Bone marrow (tissue), 2 donors: ENCODE data around the gene HS3ST1.

Source experiments
- DNase-seq, 2 donors: peaks; one replicate each; lab custom pipeline; 2025; lab: John Stamatoyannopoulos, UW

Gene HS3ST1

DNA sequence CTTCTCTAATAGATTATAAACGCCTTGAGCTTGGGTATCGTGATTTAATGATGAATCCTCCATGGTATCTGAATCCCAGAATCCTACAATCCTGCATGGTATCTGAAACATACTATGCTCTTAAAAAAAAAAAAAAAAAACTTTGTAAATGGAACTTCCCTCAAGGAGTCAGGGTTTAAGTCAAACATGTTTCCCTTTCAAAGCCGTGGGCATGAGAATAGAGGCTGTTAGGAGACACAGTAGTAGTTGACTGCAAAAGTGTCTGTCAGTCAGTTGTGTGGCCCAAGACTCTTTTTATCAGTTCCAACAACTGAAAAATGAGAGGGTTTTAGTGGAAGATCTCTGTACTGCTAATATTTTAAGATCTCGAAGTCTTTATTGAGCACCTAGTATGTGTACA is 2.4 kb upstream of the HS3ST1 start:
- no peak for DNase-seq

DNA sequence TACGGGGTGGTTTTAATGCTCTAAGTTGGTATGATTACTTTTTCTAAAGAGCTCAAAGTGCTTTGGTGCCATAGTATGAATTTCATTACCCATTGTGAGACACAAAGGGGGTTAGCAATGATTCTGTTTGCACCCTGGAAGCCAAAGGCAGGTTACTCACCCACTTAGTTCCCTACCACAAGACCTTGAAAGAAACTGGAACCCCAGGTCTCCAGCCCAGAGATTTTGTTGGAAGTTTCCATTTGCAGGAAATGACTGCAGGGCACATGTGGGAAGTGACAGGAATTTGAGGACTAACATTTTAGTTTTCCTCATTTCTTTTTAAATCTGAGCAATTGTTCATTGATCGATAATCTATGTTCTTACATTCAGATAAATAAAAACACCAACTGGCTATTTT is 1.8 kb upstream of the HS3ST1 start:
- DNase-seq, result no peak

DNA sequence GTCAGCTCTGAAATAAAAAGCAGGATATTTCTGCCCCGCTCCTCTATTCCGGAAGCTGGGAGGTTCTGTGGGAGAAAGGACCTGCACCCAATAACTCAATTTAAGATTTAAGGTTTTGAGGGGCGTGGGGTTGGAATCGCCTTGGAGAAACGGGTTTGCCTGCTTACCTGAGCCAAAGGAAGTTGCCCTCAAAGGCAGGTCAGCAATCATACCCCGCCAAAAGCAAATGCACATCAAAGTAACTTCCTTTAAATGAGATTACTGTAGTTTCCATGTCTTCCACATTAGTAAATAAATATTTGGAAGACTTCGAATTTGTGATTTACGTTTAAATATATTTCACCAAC is 978 bp upstream of the HS3ST1 start:
- DNase-seq, result no peak

DNA sequence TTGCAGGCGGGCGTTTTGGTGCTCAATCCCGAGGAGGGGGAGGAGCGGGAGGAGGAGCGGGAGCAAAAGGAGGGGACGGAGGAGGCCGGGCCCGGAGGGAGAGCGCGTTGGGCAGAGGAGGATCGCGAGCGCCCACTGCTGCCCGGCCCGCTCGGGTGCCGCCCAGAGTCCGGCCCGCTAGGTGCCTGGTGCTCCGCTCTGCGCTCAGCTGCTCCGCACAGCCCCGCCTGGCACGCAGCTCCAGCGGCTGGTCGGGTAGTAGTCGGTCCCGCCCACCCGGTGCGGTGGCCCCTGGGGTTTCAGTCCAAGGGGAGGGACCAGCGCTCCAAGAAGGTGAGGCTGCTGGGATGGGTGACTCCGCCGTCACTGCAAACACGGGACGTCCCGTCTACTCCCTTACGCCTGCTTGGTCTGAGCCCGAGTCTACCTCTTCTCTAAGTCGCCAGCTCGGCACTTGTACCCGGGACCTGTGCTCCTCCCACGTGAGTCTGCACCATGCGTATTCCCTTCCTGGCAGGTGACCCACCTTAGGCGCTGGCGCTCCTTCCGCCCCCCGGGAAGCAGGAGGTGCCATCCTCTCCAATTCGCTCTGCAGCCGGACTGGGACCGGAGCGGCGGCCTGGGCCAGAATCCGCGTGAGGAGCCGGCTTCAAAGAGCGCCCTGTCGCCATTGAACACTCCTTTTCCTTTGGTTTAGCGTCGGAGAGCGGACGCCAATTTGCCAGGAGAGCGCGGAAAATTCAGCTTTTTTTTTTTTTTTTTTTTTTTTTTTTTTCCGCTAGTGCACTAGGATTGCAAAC is 405 bp upstream of the HS3ST1 start:
- DNase-seq, result peak in 1 of 2 donors; percentile 65

DNA sequence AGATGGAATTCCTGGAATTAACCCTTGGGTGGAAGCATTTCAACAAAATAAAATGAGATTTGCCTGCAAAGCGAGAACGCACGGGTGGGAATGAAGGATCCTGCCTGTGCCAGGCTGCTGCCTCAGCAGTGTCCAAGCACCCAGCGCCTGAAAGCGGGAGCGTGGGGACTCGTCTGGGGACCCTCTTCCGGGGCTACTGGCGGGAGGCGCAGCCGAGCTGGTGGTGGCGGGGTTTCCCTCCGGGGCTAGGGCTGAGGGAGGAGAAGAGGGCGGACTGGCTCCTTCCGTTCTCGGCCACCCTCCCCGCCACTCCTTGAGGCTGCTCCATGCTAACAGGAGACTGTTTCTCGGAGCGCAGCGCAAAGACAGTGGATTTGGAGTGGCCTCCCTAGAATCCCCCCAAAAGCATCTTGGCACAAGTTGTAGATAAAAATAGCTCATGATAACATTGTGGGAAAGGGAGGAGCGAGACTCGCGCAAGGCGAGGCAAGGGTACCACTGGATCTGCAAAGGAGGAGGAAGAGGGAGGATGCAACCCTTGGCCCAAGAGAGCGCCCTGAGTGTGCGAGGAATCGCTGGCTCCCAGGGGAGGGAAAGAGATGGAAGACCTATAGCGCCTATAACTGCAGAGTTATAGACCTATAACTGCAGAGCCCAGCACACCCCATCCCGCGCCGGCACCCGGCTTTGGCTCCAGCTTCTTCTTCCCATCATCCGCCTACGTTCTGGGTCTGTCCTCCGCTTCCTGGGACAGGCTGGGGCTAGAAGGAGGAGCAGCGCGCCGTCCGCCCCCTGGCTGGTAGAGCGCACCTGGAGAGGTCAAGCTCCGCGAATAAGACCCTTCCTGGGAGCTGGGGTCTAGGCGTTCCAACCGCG is 1.3 kb downstream of the HS3ST1 start:
- DNase-seq, result no peak

DNA sequence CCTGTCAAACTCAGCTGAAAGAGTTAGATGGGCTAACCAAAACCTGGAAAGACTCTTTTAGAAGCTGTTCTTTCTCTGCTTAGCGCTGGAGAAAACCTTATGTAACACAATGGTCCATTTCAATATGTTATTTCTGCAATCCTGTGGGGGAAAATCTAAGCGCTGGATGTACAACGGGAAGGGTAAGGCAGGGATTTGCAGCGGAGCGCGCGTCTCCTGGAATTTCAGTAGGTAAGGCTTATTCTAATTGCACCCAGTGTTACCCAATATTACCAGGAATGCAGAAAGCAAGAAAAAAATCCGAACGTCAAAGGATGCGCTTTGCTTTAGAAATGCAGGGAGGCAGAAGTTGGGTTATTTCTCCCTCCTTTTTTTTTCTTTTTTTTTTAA is 2.0 kb downstream of the HS3ST1 start:
- no peak for DNase-seq

DNA sequence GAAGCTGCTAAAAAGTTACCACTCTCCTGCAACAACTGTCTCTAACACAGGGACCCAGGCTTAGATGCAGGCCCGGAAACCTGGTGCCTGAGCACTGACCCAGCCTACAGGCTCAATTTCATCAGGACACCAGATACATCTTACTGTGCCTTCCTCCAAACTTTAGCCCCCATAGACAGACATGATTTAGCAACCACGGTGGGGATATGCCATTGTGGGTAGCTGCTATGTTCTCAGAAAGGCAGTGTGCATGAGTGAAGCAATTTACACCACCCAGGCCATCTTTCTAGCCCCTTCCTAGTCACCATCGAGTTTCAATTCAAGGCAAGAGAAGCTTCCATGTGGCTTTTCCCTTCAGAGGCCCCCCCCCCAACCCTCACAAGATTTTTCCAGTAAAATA is 2.7 kb downstream of the HS3ST1 start:
- DNase-seq, result no peak

DNA sequence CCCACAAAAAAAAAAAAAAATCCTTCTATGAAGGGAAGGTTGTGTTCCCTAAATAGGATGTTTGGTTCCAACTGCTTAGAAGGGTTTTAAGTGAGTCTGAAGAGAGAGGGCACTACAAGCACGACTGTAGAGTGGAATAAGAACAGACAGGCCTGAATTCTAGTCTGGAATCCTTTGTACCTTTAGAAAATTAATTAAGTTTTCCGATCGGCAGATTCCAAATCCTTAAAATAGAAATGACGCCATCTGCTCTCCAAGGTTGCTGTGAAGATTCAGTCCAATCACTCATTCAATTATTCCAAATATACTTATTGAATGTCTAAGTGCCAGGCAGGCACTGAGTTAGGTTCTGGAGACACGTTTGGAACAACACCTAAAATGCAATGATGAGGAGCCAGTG is 3.8 kb downstream of the HS3ST1 start:
- DNase-seq, result no peak

DNA sequence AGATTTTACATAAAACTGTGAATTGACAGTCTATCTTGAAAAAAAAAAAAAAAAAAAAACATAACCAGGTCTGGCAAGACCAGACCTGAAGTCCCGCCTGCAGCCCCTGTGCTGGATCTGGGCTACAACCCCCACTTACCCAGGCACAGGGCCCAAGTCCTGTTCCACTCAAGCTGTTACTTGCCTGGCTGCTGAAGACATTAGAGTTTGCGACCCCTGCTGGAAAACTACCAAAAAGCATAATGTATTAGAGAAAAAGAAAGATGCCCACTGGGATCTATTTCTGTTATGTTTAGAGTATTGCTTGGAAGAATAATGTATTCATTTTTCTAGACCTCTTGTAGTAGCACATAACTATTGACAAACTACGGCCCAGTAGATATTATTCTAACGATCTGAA is 4.7 kb downstream of the HS3ST1 start:
- no peak for DNase-seq

DNA sequence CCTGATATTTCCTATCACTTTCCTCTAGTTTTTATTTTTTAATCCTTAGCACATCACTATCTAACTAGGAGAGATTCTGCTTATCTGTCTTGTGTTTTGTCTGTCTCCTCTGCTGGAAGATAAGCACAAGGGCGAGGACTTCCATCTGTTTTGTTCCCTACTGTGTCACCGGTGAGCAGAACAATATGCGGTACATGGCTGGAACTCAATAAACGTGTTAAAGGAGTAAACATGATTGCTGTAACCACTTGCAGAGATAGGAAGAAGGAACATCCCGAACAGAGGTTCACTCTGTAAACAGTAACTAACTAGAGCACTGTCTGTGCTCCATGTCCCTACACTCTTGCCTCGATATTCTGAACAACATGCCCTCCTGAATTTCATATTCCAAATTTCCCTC is 5.2 kb downstream of the HS3ST1 start:
- no peak for DNase-seq

DNA sequence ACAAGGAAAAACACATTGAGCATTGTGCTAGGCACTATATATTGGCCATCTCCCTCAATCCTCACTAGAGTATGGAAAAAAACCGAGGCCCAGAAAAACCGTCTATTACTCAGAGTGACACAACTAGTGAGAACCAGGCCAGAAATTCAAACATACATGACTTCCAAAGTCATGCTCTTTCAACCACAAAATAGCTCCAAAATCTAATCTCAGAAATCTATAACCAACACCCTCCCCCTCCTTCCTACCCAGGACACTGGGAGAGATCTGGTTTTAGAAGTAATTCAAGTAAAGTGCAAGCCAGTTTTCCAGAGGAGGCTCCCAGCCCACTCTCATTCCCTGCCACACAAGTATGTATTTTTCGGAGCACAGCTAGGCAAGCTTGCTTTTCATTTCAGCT is 7.6 kb downstream of the HS3ST1 start:
- no peak for DNase-seq

DNA sequence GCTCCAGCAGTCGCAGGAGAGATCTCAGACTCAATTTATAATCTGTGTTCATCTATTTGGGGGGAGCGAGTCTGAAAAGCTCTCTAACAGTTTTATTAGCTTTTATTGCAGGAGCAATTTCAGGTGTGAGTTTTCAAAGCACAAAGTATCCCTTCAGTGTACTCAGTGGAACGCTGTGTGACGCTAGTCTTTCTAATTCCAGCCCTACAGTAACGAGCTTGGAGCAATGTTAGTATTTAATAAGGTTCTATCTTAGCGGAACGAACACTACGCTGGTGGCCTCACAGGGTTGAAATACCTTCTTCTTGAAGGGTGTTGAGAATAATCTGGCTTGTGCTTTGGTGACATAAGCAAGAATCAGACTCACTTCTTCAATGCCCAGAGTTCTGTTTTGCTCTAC is 8.4 kb downstream of the HS3ST1 start:
- DNase-seq, result no peak

DNA sequence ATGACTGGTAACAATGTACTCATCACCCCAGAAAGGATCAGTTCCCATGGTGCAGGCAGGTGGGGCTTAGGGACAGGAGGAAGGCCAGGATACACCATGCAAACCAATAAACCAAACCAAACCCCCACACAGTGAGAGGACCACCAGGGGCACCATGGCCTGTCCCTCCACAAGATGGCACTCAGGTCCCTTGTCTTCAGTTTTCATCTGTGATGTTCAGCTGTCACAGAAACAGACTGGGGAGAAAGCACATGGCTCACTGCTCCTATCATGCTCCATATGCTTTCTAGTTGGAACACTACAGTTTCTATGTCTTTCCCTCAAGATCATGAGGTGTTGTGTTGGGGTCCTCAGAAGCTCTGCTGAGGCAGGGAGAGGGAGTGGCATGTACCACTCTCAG is 10.1 kb downstream of the HS3ST1 start:
- no peak for DNase-seq

DNA sequence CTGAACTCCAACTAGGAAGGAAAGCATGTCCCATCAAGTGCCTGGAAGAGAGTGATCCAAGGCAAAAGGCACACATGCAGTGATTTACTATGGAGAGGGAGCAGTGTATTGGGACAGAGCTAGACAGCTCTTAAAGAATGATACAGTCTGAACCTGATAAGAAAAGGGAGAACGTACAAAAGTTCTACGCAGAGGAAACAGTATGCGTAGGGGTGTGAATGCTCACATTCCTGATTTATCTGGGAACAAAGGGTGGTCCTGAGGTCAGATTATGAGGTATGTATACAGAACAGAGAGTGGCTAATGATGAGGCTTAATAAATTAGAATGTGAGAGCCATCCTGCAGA is 12.0 kb downstream of the HS3ST1 start:
- no peak for DNase-seq

DNA sequence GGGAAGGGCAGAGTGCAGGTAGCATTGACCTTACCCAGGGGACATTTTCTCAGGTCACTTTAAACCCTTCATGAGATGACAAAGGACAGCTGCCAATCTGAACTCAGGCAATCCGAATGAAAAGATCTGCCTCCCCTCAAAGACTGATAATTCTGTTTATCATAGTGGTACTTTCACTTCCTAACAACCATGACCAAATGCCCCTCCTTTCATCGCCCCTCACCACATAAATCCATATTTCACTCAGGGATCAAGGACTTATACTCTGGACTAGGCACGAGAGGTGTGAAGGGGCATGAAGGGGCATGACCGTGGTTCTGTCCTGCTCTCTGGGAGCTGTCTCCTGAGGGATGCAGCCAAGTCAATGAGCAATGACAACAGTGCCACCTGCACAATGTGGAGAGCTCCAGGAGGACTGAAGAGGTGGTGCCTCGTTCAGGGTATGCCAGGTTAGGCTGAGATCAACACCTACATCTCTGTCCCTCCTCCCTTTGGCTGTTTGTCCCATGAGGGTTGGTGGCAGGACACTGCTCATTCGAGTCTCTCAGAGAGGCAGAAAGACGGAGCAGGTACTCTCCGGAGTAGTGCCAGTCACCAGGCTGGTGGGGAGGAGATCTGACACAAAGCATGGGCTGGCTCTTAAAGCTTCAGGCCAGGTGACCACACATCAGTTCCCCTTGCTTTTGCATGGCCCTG is 12.5 kb downstream of the HS3ST1 start:
- DNase-seq, result no peak

DNA sequence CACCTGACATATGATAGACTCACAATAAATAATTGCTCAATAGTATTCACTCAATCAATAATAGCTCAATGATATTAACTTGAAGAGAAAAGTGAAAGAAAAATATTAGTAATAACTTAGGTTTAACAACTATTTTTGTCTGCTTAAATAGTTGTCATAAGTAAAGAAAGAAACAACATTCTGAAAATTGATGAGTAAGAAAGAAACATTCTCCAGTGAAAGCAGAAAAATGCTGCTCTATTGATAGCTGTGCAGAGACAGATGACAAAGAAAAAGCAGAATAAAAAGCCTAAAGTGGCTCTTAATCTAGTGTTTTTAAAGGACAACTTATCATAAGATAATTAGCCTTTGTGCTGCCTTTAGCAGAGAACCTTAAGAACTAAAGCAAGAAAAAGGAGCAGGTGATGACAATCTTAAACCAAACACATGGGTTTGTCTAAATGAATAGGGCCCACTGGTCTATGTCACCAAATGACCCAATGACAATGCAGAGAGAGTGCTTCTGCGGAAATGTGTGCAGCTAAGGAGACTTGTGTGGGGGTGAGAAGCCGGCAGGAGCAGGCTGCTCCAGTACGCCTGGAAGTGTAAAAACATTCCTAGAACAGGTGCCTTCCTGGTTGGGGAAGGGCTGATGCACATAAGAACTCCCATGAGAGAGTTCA is 13.2 kb downstream of the HS3ST1 start:
- DNase-seq, result no peak

DNA sequence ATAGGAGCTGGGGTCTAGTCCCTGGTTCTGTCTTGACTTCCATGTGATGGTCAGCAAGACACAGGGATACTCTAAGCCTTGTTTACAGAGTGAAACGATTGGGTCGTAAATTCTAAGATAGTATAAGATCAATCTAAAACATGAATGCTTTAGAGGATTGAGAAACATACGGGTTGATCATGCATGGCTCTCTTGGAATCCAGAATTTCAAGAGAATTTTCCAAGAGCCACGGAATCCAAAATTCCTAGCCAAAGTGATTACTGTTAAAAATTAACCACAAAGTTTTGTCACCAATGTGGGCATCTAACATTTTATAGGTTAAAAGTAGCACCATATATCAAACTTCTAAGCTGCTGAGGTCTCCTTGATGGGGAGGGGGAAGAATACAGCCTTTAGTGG is 16.5 kb downstream of the HS3ST1 start:
- no peak for DNase-seq

DNA sequence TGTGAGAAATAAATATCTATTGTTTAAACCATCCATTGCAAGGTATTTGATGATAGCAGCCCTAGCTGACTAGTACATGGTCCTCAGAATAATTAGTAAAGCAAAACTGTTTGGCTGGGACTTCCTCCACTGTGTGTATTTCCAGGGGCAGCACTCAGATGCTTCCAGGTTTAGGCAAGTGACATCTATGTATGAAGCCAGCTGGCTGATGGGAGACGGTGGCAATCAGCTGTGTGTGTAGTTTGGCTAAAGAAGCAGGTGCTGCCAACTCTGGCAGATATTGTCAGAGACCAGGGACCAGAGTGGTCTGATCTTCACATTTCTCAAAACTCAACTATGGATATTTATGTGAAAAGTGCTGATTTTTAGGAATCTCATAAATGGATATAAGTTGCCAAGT is 19.1 kb downstream of the HS3ST1 start:
- DNase-seq, result no peak

DNA sequence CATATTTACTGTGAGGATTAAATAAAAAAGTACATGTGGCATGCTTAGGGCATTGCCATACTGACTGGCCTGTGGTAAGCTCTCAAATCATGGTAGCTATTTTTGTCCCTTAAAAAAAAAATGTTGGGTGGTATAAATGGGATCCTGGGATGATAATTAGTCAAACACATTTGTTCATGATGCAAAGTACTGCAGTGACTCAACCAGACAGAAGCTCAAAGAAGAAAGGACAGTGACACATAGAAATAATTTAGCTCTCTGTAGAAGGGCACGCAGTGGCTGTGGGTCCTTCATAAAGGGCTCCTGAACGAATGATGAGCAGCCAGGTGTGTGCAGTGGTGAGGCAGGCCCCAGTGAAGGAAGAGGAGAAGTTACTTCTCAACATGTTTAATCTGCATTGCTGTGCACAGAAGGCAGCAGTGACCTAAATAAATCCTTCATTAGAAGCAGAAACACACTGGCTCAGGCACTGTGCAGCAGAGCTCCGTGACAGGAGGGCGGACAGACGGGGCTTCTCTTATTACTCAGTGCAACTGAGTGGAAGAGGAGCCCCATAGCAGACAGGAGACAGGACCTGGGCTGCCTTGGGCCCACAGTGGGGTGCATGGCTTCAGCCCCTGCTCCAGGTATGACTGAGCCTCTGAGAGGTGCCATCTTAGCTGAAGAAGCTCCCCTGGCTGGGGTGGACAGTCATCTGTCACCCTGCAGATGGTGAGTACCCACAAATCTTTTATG is 20.3 kb downstream of the HS3ST1 start:
- DNase-seq, result no peak

DNA sequence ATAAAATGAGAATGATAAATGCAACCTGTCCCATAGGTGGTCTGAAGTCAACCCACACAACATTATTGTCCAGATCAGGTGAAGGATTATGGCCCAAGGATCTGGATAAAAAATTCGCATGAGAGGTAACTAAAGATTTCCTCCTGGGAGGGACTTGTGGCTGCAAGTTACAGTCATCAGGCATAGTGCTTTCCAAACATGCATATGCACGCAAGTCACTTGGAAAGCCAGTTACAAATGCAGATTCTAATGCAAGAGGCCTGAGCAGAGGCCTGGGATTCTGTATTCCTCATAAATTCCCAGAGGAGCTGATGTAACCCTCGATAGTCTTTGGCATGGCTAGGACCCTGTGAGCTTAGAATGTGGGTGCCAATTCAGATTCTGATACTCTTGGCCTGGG is 21.1 kb downstream of the HS3ST1 start:
- no peak for DNase-seq

DNA sequence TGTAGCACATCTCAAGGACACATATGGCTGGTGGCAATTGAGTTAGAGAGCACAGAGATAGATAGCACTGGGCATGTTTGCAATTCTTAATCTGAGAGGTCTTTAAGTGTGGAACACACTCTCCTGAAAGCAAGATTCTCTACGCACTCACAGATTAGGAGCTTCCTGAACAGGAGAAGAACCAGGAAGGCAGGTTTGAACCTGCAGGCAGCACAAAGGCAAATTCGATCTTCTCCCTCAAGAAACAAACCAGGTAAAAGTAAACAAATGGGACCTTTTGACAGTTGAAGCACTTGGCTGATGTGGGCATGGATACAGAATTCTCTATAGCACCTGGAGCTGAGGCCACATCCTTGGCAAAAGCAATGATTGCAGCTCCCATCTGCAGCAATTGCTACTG is 24.3 kb downstream of the HS3ST1 start:
- DNase-seq, result no peak

DNA sequence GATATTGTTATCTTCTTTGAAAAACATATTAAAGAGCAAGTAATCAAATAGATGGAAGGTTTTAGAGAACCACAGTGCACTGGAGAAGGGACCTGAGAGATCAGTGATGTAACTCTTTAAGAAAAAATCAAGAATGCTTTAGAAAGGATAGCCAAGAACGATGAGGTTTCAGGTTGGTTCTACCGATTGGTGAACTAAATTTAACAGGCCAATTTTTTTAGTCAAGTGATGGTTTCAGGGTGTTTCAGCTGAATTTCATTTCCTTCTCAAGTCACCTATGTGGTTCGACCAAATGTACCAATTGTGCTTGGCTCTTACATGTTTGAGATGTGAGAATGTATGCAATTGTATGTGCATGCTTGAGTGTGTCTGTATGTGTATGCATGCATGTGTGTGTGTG is 26.5 kb downstream of the HS3ST1 start:
- DNase-seq, result no peak
